Fibroblast of the aortic adventitia (primary cell): Measurements from ENCODE around the gene RPL4. TPM values are rescaled to one million over a fixed set of nuclear protein-coding genes. Genes with fewer than 3 reads are reported as not detected.
A peak's percentile ranks its signal among the peaks of the same experiment; 100 is the strongest.
"Not testable (repeated sequence)": the region's sequence is repeated elsewhere in the genome, so short reads cannot be mapped to it uniquely, and the experiment has no call there.

Experiments
- DNase-seq: peaks from one replicate; pipeline ENCODE4 v3.0.0-alpha.2; 2010; ENCODE audit warnings: low read depth
- H3K4me3 ChIP-seq: 2 replicates; pipeline ENCODE4 v1.5.1; 2011; ENCODE audit warnings: low read depth, mild to moderate bottlenecking, control low read depth, low read length, moderate library complexity
- total RNA-seq: library from RNA; depleted of rRNA; stranded (reverse); fragments of >200 nt; gene quantifications from 2 replicates; pipeline ENCODE4 v1.2.3, GENCODE V29; 2012; ENCODE audit warnings: low replicate concordance
- TF ChIP-seq, protein P1 (sequence below): IDR thresholded peaks from 2 replicates; pipeline ENCODE4 v1.5.1; 2011; ENCODE audit warnings: mild to moderate bottlenecking, low read length, control low read depth, inconsistent platforms; ENCODE audit not compliant: insufficient read depth

The RPL4 gene
- total RNA-seq, 1 donor = 4,222 TPM

DNA sequence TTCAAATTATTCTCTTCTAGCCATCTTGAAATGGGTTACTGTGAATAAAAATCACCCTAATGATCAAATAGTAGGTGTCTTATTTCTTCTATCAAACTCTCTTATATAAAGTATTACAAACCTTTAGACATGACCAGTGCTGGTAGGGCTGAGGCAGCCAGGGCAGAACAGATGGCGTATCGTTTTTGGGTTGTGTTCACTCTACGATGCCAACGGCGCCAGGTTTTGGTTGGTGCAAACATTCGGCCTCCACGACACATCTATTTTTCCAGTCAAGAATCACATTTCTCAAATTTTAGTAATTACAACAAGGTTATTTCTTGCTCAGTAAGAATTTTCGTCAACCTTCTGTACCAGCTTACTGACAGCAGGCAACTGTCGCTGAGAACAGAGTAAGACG lies 2.2 kb downstream of the RPL4 start:
- DNase-seq = no peak
- TF ChIP-seq, protein P1, sequence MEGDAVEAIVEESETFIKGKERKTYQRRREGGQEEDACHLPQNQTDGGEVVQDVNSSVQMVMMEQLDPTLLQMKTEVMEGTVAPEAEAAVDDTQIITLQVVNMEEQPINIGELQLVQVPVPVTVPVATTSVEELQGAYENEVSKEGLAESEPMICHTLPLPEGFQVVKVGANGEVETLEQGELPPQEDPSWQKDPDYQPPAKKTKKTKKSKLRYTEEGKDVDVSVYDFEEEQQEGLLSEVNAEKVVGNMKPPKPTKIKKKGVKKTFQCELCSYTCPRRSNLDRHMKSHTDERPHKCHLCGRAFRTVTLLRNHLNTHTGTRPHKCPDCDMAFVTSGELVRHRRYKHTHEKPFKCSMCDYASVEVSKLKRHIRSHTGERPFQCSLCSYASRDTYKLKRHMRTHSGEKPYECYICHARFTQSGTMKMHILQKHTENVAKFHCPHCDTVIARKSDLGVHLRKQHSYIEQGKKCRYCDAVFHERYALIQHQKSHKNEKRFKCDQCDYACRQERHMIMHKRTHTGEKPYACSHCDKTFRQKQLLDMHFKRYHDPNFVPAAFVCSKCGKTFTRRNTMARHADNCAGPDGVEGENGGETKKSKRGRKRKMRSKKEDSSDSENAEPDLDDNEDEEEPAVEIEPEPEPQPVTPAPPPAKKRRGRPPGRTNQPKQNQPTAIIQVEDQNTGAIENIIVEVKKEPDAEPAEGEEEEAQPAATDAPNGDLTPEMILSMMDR = no peak
- H3K4me3 ChIP-seq = peak overlapping the region; percentile 99

DNA sequence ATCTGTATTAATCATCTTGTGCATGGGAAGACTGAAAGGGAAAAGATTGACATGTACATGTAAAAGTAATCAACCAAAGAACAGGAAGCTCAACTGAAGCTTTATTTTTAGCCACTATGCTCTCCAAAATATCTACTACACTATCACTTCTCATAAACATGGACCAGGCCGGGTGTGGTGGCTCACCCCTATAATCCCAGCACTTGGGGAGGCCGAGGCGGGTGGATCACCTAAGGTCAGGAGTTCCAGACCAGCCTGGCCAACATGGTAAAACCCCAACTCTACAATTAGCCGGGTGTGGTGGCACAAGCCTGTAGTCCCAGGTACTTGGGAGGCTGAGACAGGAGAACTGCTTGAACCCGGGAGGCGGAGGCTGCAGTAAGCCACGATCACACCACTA lies 4.3 kb downstream of the RPL4 start:
- H3K4me3 ChIP-seq, DNase-seq: not testable (repeated sequence)

DNA sequence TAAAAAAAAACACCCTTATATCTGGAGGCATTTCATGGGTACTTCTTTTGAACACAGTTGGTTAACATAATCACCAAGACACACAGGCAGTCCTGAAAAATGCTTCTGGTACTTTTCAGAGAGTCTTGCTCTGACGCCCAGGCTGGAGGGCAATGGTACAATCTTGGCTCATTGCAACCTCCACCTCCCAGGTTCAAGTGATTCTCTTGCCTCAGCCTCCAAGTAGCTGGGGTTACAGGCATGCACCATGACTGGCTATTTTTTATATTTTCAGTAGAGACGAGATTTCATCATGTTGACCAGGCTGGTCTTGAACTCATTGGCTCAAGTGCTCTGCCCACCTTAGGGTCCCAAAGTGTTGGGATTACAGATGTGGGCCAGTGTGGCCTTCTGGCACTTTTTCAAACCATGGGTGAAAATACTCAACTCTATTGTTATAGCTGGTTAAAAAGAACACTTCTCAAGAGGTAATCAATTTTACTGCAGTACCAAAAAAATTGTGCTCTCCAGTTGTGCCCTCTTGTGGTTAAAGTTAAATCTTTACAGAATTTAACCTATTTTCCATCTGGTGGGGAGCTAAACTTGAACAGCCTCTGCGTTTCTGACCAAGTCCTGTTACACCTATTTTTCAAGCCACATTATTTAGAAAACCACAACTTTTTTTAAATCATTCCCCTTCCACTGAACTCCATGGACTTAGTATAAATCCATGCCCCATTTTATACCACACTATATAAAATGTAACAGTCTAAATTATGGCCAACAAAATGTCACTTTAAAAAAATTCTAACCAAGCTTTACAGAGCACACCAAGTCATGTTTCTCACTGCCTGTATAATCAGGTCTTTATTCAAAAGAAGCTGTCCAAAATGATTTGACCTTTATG lies 5.9 kb downstream of the RPL4 start:
- no peak overlapping the region for H3K4me3 ChIP-seq
- TF ChIP-seq, protein P1 = peak; percentile 43
- peak; percentile 71 for DNase-seq

- TF ChIP-seq, protein P1 = peak; percentile 99
- peak within 1 kb of the TSS; percentile 95 for H3K4me3 ChIP-seq
- peak; percentile 90 for DNase-seq
These were observed 6.9 kb downstream of the RPL4 start, which contains the start of gene SNAPC5 for GRCh38 chr15:66497502-66498455. Gene SNAPC5 (minus strand): TSS chr15:66497762. CDS start chr15:66497731, 31 bp downstream.

DNA sequence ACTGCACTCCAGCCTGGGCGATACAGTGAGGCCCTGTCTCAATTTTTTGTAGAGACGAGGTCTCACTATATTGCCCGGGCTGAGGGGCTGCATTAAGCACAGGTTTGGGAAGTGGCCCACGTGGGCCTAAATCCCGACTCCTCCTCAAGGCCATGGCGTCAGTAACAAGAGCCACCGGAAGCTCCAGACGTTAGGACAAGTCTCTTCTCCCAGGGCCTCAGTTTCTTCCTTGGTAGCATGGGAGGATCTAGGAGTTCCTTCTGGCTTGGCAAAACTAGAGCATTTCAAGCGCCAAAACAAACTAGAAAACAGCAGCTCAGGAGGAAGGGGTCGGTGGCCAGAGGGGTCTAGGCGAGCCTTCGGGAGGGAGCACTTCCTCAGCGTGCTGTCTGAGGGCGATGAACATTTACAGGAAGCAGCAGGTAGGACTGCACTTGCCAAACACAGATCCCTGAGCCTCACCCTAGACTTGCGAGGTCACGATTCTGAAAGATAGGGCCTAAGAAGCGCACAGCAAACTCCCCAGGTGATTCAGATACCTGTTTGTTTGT lies 7.6 kb downstream of the RPL4 start:
- DNase-seq = no peak

GRCh38 chr15:66494262-66494661 lies 10.4 kb downstream of the RPL4 start:
- TF ChIP-seq, protein P1 = no peak
- DNase-seq = no peak
- H3K4me3 ChIP-seq = no peak overlapping the region

More for the DNA sequence above, 7.6 kb downstream of the RPL4 start:
- peak overlapping the region; percentile 95 for H3K4me3 ChIP-seq
- TF ChIP-seq, protein P1 = no peak
